Measurements from ENCODE around the gene AP3S2. TPM values are rescaled to one million over a fixed set of nuclear protein-coding genes. Genes with fewer than 3 reads are reported as not detected.

AP3S2 gene
- total and polyA plus RNA-seq, 2 of the 13 experiments (the other 11 are each of a cell fraction or from before 2014, with no cell fraction given) = 17.6 to 44.4 TPM

DNA sequence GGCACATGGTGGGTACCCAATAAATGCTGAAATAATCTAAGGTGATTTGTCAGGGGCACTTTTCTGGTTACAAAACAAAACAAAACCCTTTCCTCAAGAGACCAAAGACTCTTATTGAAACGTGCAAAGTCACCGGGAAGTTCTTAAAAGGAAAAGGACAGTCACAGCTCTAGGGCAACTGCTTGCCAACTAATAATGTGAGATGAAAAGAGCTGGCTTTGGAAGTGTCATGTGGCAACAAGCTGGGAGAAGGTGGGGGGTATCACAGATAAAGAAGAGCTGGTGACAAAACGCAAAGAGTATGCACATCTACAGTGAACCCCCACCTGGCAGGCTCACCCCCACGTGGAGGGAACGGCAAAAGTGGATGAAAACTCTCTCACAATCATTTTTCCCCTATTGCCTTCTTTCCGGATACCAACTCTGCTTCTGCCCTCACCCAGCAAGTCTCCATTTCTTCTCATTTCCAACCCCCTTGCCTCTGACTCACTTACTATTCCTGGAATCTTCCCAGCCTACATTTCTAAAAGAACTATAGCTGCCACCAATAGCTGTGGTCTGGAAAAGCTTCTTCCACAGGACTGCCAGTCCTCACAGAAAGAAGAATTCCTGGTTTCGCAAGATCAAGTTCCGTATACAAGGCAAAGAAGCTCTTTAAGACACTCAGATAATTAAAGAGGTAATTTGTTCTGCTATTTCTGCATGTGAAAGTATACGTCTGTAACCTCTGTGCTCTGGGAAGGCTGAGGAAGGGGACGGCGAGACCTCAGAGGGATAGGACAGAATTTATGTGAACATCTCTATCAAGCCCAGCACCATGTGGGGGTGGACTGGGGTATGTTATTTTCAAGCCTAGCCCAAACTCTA is 57.3 kb downstream of the AP3S2 start:
- intact Hi-C loops (cut with micrococcal nuclease; ENCODE audit: unreplicated experiment) = no loop called here
- ATAC-seq (no peak), FAIRE-seq (no peak), DNase-seq (ENCODE audit: low spot score) (no peak)
- Histone ChIP-seq H3K27ac (ENCODE audit: extremely low read length, insufficient read depth, low read length) (no peak overlapping the region), H2AFZ (ENCODE audit: low read length) (no peak overlapping the region), H3K4me1 (ENCODE audit: insufficient read depth, low read length) (no peaks in the 10 kb centered on the region), H3K36me3 (replicated peaks in 1 of 2; ENCODE audit: control insufficient read depth in 1 of 2, insufficient read depth in 2 of 2, low read length in 2 of 2) (peaks cover 10 to 46% of the 10 kb centered on the region in 2 experiments; a peak in 4 of 5 replicates), H4K20me1 (ENCODE audit: insufficient read depth, low read length) (no peaks in the 10 kb centered on the region), H3K9me3 (ENCODE audit: low read length) (no peaks in the 10 kb centered on the region), H3K4me3 (replicated peaks in 1 of 3; ENCODE audit: insufficient read depth in 1 of 3, low read depth in 2 of 3, low read length in 3 of 3) (no peak overlapping the region), H3K79me2 (ENCODE audit: insufficient read depth, low read length) (no peaks in the 10 kb centered on the region), H3K4me2 (ENCODE audit: low read depth, low read length) (no peak overlapping the region), H3K9ac (ENCODE audit: insufficient read depth, low read depth, low read length) (no peak overlapping the region), H3K27me3 (ENCODE audit: control insufficient read depth in 1 of 2, insufficient read depth in 2 of 2, low read length in 2 of 2) (no peaks in the 10 kb centered on the region)
- no peak for TF ChIP-seq GATA4 (IDR thresholded peaks at IDR 0.05; ENCODE audit: borderline replicate concordance, low read depth)
- TF ChIP-seq ZNF747 (CRISPR knock-in tag; IDR thresholded peaks at IDR 0.05; ENCODE audit: borderline replicate concordance) = no peak
- no peak for TF ChIP-seq ZNF572 (CRISPR knock-in tag; IDR thresholded peaks at IDR 0.05)
- TF ChIP-seq MAFK (conservative IDR thresholded peaks at IDR 0.05 in 1 of 2, IDR thresholded peaks at IDR 0.05 in 1 of 2; ENCODE audit: low read length in 2 of 2) = no peak
- no peak for TF ChIP-seq ZNF18 (CRISPR knock-in tag; IDR thresholded peaks at IDR 0.05; ENCODE audit: insufficient replicate concordance)
- TF ChIP-seq ZNF234 (CRISPR knock-in tag; conservative IDR thresholded peaks at IDR 0.05) = no peak
- no TSS peak for BruUV-seq (replicated peaks)
- WGBS (ENCODE audit: low lambda C conversion rate) = 97% methylated on average over 11 of the region's 11 CpGs
- in situ Hi-C loops (cut with HindIII; ENCODE audit: extremely low pct_ligation_motif_present, low pct_unique_long_range_greater_than_20kb) = no loop called here
- POLR2A ChIA-PET = interaction anchor here (1.1 kb wide), 1 partner anchor 30 kb away, joined by 3 read pairs; no protein-coding TSS in a partner anchor
- CTCF ChIA-PET (ENCODE audit: low intra/inter-chr PET ratio, low total read pairs) = no interaction called here

Measured in HepG2 (cell line).